Occipital lobe (tissue), 2 donors: Measurements from ENCODE around the gene LHX3. TPM values are rescaled to one million over a fixed set of nuclear protein-coding genes. Genes with fewer than 3 reads are reported as not detected.

ENCODE experiments used
- DNase-seq: peaks from one replicate; lab custom pipeline; 2025; lab: John Stamatoyannopoulos, UW
- total RNA-seq: library from RNA; depleted of rRNA; stranded (reverse); fragments of >200 nt; gene quantifications from one replicate; pipeline ENCODE4 v1.2.3, GENCODE V29; 2014

The LHX3 gene
- total RNA-seq, 1 donor from 2014 or later = not detected

DNA sequence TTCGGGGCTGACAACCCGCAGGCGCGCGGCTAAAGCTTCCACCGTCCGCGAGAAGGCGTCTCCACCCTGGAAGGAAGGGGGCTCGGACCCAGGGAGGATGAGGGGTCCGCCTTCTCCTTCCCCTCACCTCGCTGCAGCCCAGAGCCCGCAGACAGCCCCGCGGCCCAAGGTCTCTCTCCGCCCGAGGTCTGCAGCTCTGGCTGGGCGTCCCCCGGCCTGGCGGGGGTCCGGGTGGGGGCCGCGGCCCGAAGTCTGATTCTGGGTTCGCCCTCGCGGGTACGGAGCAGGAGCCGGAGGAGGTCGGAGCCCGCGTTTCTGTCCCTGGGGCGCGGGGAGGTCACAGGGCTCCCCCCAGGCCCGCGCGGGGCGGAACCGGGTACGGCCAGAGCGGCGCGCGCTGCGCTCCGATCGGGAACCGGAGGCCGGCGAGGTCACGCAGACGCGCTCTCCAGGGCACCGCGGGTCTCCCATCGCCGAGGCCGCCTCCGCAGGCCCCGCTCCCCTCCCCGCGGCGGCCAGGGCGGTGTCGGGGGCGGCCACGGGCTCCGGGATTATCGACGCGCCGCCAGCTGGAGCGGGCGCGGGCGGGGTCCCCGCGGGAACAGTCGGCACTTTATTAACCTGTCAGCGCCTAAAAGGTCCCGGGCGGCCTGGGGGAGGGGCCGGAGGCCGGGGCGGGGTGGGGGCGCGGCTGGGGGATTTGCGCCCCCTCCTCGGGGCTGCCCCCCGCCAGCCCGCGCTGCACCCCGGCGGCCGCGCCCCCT is 11.6 kb downstream of the LHX3 start:
- no peak for DNase-seq

DNA sequence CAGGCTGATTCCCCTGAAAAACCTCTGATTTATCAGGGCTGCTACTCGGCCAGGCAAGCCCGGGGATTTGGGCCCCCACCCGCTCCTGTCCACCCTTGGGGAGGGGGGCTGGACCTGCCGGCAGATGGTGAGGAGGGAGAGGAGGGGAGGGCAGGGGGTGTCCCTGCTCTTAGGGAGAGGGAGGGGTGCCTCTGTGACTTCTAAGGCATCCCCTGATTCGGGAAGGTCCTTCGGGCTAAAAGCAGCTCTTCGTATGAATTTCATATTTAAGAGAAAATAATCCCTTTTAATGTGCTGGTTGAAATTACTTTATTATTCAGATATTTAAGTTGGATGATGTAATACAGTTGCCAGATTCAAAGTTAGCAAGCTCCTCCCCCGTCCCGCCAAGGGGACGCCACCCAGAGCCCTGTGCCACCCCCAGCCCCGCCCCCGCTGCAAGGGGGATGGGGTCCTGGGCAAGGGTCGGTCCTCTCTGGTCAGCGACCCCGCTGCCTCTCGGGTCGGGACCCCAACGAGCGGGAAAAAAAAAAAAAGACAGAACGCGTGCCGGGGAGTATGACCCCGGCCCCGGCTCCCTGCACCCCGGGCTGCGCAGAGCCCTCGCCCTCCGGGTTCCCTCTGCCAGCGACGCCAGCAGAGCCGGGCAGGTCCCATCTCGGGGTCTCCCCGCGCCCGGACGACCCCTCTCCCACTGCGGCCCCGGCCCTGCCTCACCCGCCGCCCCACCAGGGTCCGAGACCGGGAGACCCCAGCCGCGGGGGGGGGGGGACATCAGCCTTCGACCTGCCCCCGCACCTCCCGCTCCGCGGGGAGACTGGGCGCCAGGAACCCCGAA is 12.4 kb downstream of the LHX3 start:
- no peak for DNase-seq

- no peak for DNase-seq
Observed at GRCh38 chr9:136191960-136192286, 13.0 kb downstream of the LHX3 start.

GRCh38 chr9:136191099-136191959 is 13.6 kb downstream of the LHX3 start:
- DNase-seq = no peak

DNA sequence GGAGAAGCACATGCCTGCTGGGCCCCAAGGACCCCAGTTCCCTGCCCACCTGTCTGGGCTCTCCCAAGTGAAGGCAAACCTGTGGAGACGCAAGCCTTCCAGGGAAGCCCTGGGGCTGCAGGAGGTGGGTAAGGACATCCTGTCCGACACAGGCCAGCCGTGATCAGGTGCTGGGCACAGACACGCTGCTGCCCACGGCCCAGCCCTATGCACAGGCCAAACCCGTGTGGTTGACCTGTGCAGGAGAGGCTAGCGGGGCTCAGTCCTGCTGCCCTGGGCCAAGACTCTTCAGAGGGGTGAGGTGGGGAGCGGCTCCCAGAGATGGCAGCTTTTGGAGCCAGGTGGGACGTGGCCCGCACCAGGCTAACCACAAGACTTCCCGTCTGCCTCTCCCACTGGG is 14.3 kb downstream of the LHX3 start:
- DNase-seq = no peak

DNA sequence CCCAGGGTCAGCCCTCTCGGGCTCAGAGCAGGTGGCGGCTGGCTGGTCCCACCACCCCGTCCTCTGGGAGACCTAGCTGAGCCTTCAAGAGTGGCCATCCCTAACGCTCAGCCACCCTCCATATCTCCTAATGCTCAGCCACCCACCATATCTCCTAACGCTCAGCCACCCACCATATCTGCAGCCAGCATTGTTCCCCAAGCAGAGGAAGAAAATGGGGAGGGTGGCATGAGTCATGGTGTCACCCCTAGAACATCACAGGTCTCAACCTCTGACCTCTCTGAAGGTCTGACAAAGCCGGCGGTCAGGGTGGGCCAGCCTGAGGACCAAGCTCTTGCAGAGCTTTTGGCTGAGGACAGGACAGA is 14.7 kb downstream of the LHX3 start:
- no peak for DNase-seq

- DNase-seq = no peak
Observed at GRCh38 chr9:136189394-136190236, 15.3 kb downstream of the LHX3 start.

DNA sequence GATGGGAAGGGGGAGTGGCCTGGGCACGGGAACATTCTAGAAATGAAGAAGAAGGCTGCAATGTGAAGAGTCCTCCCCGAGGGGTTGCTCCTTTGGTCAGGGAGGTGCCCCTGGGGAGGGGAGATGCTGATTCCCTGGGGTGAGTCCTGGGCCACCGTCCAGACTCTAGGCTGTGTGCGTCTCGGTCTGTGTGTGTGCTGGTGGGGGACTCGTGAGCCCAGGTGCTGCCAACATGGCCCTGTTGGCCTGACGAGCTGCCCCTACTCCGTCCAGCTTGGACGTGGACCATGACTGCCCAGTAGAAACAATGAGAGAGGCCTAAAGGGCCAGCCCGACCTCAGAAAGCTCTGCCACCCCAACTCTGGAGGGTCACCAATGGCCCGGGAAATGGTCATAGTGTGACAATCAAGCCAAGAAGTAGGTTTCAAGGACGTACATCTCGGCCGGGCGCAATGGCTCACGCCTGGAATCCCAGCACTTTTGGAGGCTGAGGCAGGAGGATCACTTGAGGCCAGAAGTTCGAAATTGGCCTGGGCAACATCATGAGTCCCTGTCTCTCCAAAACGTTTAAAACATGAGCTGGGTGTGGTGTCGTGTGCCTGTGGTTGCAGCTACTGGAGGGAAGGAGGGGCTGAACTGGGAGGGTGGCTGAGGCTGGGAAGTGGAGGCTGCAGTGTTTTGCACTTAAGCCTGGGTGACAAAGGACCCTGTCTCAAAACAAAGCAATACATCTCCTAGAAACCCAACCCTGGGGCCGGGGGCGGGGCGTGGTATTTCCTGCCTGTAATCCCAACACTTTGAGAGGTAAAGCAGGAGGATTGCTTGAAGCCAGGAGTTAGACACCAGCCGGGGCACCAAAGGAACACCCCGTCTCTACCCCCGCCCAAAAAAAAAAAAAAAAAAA is 17.0 kb downstream of the LHX3 start:
- DNase-seq = no peak

GRCh38 chr9:136187197-136187596 is 17.7 kb downstream of the LHX3 start:
- DNase-seq = no peak

GRCh38 chr9:136186386-136186785 is 18.5 kb downstream of the LHX3 start:
- DNase-seq = no peak

GRCh38 chr9:136185596-136186366 is 19.1 kb downstream of the LHX3 start:
- no peak for DNase-seq

- no peak for DNase-seq
Observed at GRCh38 chr9:136185066-136185465, 19.9 kb downstream of the LHX3 start.

DNA sequence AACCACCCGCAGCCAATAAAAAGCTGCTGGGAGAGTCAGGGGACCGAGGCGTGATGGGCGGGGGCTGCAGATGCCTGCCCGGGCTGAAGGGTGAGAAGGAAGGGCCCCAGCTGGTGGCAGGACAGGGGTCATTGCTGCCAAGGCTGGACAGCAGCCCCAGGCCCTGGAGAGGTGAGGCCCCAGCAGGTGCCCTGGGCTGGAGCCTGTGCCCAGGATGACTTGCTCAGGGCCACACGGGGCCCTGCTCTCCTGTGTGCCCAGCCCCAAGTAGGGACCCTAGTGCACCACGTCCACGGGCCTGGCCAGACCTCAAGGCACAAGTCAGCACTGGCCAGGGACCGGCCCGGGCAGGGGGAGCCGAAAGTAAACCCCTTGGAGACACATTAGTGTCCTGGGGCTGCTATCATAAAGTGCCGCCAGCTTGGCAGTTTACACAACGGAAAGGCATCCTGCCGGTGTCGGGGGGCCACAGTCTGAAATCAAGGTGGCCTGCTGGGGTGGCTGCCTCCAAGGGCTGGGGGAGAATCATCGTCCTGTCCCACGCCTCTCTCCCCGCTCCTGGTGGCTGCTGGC is 22.0 kb downstream of the LHX3 start:
- no peak for DNase-seq

DNA sequence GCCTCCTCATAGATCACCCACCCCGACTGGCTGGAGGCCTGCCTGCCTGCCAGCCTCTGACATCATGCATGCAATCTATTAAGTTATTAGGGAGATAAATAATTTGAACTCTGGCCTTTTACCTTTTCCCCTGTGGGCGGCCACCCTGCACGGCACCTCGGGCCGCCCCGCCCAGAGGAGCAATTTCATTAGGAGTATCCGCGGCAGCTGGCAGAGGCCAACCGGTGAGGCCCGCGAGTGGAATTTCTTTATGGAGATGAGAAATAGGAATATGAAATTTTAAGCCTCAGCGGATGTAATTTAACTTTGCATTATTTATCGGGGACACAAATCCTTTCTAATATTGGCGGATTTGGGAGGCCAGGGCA is 22.5 kb downstream of the LHX3 start:
- DNase-seq = no peak

GRCh38 chr9:136181784-136182419 is 23.0 kb downstream of the LHX3 start:
- no peak for DNase-seq

GRCh38 chr9:136180586-136180985 is 24.3 kb downstream of the LHX3 start:
- DNase-seq = no peak

DNA sequence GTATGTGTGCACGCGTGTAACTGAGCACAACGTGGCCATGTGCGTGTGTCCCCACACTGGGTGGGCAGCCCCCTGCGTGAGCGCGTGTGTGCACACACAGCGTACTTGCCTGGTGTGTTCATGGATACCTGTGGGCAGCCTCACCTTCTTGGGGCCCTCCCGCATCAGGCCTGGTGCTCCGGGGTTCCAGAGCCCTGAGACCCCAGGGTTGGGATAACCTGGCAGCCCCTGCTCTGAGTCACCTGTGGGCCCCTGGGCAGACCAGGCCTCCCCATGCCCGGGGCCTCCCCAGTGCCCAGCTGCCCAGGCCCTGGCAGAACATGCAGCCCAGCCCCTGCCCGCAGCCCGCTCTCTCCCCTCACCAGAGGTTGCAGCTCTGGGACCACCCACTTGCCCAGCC is 25.2 kb downstream of the LHX3 start:
- no peak for DNase-seq

DNA sequence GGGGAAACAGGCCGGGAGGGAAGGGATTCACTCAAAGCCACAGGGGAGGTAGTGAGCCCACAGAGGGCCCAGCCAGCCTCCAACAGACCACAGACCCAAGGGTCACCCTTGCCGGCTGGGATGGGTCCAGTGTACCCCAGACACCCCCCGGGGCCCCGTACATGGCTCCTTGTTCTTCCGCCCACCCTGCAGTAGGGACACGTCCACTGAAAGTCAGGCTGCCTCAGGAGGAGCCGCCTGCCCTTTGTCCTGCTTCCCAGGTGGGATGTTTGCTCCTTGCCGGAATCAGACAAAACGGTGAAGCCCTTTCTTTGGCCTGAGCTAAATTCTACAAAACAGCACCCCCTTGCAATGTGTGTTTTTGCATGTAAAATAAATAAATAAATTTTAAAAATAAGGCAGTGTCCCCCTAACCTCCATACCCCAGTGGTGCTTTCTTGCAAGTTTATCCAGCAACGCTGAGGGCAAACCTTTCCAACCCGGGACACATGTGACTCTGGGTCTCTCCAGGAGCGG is 25.8 kb downstream of the LHX3 start:
- DNase-seq = no peak

DNA sequence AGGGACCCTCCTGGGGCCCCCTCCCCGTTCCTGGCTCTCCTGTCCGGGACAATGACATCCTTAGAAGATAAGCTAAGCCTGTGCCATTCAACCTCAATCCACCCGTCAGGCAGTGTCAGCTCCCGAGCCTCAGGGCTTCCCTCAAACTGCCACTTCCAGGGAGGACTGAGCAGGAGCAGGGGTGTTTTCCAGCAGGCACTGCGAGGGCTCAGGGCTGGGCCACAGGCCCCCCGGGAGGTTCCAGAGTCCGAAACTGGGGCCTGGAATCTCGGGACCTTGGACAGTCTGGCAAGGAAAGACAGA is 26.2 kb downstream of the LHX3 start:
- no peak for DNase-seq
